ENCODE results near the gene AOC3.

AOC3 gene

GRCh38 chr17:42904110-42904469 is 53.1 kb downstream of the AOC3 start:
- H3K9me3 Mint-ChIP-seq, result no peaks in the 10 kb centered on the region
- intact Hi-C loops (cut with micrococcal nuclease), result no loop called here
- no peak overlapping the region for H3K27ac Mint-ChIP-seq
- no peaks in the 10 kb centered on the region for H3K36me3 Mint-ChIP-seq (ENCODE audit: low read depth)
- peaks cover 6% of the 10 kb centered on the region for H3K4me1 Mint-ChIP-seq (ENCODE audit: low read depth)
- H3K4me3 Mint-ChIP-seq, result no peak overlapping the region
- H3K27me3 Mint-ChIP-seq, result peaks cover 5% of the 10 kb centered on the region

- H3K4me1 Mint-ChIP-seq (ENCODE audit: low read depth), result peaks cover 6% of the 10 kb centered on the region
- H3K36me3 Mint-ChIP-seq (ENCODE audit: low read depth), result no peaks in the 10 kb centered on the region
- no peak overlapping the region for H3K27ac Mint-ChIP-seq
- H3K9me3 Mint-ChIP-seq, result no peaks in the 10 kb centered on the region
- intact Hi-C loops (cut with micrococcal nuclease), result no loop called here
- H3K4me3 Mint-ChIP-seq, result no peak overlapping the region
- peaks cover 13% of the 10 kb centered on the region for H3K27me3 Mint-ChIP-seq
Observed at GRCh38 chr17:42906772-42907446, 55.9 kb downstream of the AOC3 start.

Data from dendritic cell treated with granulocyte-macrophage colony-stimulating factor and Interleukin-4, amounts not matched to agents 40 ng/mL and 50 ng/mL, for 4 days (primary cell).